ENCODE data around the gene CEP112.

DNA sequence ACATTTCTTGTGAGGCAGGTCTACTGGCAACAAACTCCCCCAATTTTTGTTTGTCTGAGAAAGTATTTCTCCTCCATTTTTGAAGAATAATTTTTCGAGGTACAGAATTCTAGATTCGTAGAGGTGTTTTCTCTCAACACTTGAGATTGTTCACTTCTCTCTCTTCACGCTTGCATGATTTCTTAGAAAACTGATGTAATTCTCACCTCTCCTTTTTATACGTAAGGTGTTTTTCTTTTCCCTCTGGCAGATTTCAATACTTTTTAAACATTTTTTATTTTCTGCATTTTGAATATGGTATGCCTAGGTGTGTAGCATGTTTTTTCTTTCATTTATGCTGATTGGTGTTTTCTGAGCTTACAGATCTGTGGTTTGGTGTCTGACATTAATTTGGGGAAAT is 429.0 kb downstream of the CEP112 start:
- TF ChIP-seq, protein P1, sequence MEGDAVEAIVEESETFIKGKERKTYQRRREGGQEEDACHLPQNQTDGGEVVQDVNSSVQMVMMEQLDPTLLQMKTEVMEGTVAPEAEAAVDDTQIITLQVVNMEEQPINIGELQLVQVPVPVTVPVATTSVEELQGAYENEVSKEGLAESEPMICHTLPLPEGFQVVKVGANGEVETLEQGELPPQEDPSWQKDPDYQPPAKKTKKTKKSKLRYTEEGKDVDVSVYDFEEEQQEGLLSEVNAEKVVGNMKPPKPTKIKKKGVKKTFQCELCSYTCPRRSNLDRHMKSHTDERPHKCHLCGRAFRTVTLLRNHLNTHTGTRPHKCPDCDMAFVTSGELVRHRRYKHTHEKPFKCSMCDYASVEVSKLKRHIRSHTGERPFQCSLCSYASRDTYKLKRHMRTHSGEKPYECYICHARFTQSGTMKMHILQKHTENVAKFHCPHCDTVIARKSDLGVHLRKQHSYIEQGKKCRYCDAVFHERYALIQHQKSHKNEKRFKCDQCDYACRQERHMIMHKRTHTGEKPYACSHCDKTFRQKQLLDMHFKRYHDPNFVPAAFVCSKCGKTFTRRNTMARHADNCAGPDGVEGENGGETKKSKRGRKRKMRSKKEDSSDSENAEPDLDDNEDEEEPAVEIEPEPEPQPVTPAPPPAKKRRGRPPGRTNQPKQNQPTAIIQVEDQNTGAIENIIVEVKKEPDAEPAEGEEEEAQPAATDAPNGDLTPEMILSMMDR (IDR thresholded peaks at IDR 0.05): no peak
- no peak for TF ChIP-seq POLR2AphosphoS5 (IDR thresholded peaks at IDR 0.05; ENCODE audit: insufficient read depth in 1 of 2, low read depth in 1 of 2)

All from vagina (tissue), 2 donors.